Measurements from ENCODE around the gene MMEL1. TPM values are rescaled to one million over a fixed set of nuclear protein-coding genes. Genes with fewer than 3 reads are reported as not detected.

MMEL1 gene
- total and polyA plus RNA-seq, 4 experiments from 2014 or later = 0.67 to 8.1 (median 3.2) TPM

GRCh38 chr1:2606396-2606880 is 26.4 kb downstream of the MMEL1 start:
- Mint-ChIP-seq H3K9me3 (peaks cover 0 to 3% (median 0%) of the 10 kb centered on the region in 8 donors), H3K36me3 (no peaks in the 10 kb centered on the region), H3K4me1 (no peaks in the 10 kb centered on the region), H3K4me3 (no peak overlapping the region), H3K27me3 (peaks cover 0 to 2% of the 10 kb centered on the region in 2 donors), H3K27ac (no peak overlapping the region)
- no peaks in the 10 kb centered on the region for H3K9me3 ChIP-seq (ENCODE audit: control insufficient read depth in 1 of 2, low read length in 2 of 2)
- intact Hi-C loops (cut with micrococcal nuclease) = no loop called here
- DNase-seq = no peak
- no peaks in the 10 kb centered on the region for H3K27me3 ChIP-seq (ENCODE audit: insufficient read depth, low read length)
- H3K36me3 ChIP-seq (ENCODE audit: insufficient read depth, low read length) = no peaks in the 10 kb centered on the region
- POLR2A ChIA-PET (ENCODE audit: partially characterized antibody) = no interaction called here
- CTCF ChIA-PET (ENCODE audit: partially characterized antibody) = no interaction called here
- no peaks in the 10 kb centered on the region for H3K4me1 ChIP-seq (ENCODE audit: insufficient read depth, low read length)
- H3K27ac ChIP-seq (ENCODE audit: low read depth, low read length) = no peak overlapping the region
- H3K4me3 ChIP-seq (ENCODE audit: low read length in 2 of 2) = no peak overlapping the region

DNA sequence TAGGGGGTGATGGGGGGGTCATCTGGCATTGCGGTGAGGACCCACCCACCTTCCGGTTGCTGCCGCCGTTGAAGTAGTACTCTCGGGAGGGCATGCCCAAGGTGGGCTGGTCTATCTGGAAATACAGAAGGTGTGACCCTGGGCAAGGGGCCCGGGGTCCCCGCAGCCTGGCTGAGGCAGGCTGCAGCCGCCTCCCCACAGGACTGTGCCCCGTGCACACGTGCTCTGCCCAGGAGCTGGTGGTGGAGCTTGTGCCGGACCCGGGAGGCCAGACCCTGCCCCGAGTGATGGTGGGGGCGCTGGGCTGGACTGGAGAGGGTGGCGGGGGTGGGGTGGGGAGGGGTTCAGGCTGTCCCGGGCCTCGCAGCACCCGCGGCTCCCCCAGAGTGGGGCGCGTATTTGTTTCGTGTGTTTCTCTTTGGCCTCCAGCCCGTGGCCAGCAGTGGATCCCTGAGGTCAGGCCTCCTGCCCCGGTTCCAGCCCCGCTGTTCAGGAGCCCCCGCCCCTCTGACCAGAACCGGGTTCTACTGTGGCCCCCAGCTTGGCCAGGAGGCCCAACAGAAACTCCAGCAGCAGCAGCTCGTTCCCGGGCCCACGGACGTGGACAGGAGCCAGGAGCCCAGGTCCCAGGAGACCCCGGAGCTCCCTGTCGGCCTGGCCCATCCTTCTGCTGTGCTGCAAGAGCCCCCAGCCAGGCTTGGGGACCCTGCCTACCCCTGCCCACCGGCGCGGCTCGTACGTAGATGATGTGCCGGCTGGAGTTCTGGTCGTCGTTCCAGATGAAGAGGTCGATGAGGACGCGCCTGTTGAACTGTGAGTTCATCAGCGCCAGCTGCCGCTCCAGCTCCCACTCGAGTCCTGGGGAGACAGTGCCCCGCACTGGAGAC is 27.1 kb downstream of the MMEL1 start:
- CTCF ChIA-PET (ENCODE audit: partially characterized antibody) = no interaction called here

GRCh38 chr1:2604844-2605508 is 27.8 kb downstream of the MMEL1 start:
- Histone ChIP-seq H3K27me3 (ENCODE audit: insufficient read depth, low read length) (no peaks in the 10 kb centered on the region), H3K9me3 (ENCODE audit: control insufficient read depth in 1 of 2, low read length in 2 of 2) (no peaks in the 10 kb centered on the region), H3K4me3 (ENCODE audit: low read length in 2 of 2) (no peak overlapping the region), H3K27ac (ENCODE audit: low read depth, low read length) (no peak overlapping the region), H3K4me1 (ENCODE audit: insufficient read depth, low read length) (no peaks in the 10 kb centered on the region), H3K36me3 (ENCODE audit: insufficient read depth, low read length) (no peaks in the 10 kb centered on the region)
- Mint-ChIP-seq H3K4me3 (no peak overlapping the region), H3K27me3 (peaks cover 0 to 2% of the 10 kb centered on the region in 2 donors), H3K27ac (no peak overlapping the region), H3K4me1 (no peaks in the 10 kb centered on the region), H3K9me3 (peaks cover 0 to 5% (median 0%) of the 10 kb centered on the region in 8 donors), H3K36me3 (no peaks in the 10 kb centered on the region)
- CTCF ChIA-PET (ENCODE audit: partially characterized antibody) = no interaction called here
- POLR2A ChIA-PET (ENCODE audit: partially characterized antibody) = no interaction called here
- intact Hi-C loops (cut with micrococcal nuclease) = no loop called here
- no peak for DNase-seq

More for the DNA sequence above, 27.1 kb downstream of the MMEL1 start:
- no peak overlapping the region for H3K27ac ChIP-seq (ENCODE audit: low read depth, low read length)
- no peaks in the 10 kb centered on the region for H3K27me3 ChIP-seq (ENCODE audit: insufficient read depth, low read length)
- peaks cover 0 to 3% (median 0%) of the 10 kb centered on the region in 8 donors for H3K9me3 Mint-ChIP-seq
- H3K27ac Mint-ChIP-seq = no peak overlapping the region
- peaks cover 0 to 2% of the 10 kb centered on the region in 2 donors for H3K27me3 Mint-ChIP-seq
- no peaks in the 10 kb centered on the region for H3K36me3 ChIP-seq (ENCODE audit: insufficient read depth, low read length)
- H3K4me1 ChIP-seq (ENCODE audit: insufficient read depth, low read length) = no peaks in the 10 kb centered on the region
- no peak overlapping the region for H3K4me3 Mint-ChIP-seq
- H3K36me3 Mint-ChIP-seq = no peaks in the 10 kb centered on the region
- POLR2A ChIA-PET (ENCODE audit: partially characterized antibody) = no interaction called here
- no peak for DNase-seq
- H3K9me3 ChIP-seq (ENCODE audit: control insufficient read depth in 1 of 2, low read length in 2 of 2) = no peaks in the 10 kb centered on the region
- H3K4me1 Mint-ChIP-seq = no peaks in the 10 kb centered on the region
- intact Hi-C loops (cut with micrococcal nuclease) = no loop called here
- no peak overlapping the region for H3K4me3 ChIP-seq (ENCODE audit: low read length in 2 of 2)

DNA sequence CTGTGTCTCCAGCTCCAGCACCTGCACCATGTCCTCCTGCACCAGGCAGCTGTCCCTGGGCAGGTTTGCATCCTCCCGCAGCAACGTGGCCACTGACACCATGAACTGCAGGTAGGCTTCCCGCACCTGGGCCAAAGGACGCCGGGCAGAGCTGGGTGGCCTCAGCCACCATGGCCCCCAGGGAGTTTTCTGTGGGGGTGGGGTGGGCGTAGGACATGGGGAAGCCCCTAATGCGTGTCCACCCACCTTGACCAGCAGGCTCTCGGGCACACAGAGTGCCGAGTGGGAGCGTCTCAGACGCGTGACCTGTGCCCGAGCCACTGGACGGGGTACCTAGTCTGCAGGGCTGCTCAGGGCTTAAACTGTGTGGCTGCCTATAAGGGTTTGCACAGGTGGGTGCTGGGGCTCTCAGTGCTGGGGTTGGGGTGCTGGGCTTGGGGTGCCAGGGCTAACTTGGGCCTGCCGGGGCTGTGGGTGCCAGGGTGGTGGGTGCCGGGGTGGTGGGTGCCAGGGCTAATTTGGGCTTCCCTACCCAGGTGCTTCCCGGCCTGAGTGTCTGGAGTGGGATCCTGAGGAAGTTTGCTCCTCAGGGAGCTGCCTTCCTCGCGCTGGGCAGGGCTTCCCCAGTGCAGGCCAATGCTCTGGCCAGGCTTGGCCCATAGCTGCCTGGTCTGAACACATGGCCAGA is 28.5 kb downstream of the MMEL1 start:
- Histone ChIP-seq H3K9me3 (ENCODE audit: control insufficient read depth in 1 of 2, low read length in 2 of 2) (no peaks in the 10 kb centered on the region), H3K4me1 (ENCODE audit: insufficient read depth, low read length) (no peaks in the 10 kb centered on the region), H3K27me3 (ENCODE audit: insufficient read depth, low read length) (no peaks in the 10 kb centered on the region), H3K36me3 (ENCODE audit: insufficient read depth, low read length) (no peaks in the 10 kb centered on the region), H3K27ac (ENCODE audit: low read depth, low read length) (no peak overlapping the region), H3K4me3 (ENCODE audit: low read length in 2 of 2) (no peak overlapping the region)
- intact Hi-C loops (cut with micrococcal nuclease) = no loop called here
- H3K36me3 Mint-ChIP-seq = no peaks in the 10 kb centered on the region
- H3K4me3 Mint-ChIP-seq = no peak overlapping the region
- peaks cover 0 to 2% of the 10 kb centered on the region in 2 donors for H3K27me3 Mint-ChIP-seq
- DNase-seq = no peak
- H3K4me1 Mint-ChIP-seq = no peaks in the 10 kb centered on the region
- ChIA-PET CTCF (ENCODE audit: partially characterized antibody) (no interaction called here), POLR2A (ENCODE audit: partially characterized antibody) (no interaction called here)
- H3K9me3 Mint-ChIP-seq = peaks cover 0 to 5% (median 0%) of the 10 kb centered on the region in 8 donors
- no peak overlapping the region for H3K27ac Mint-ChIP-seq

GRCh38 chr1:2603521-2604155 is 29.2 kb downstream of the MMEL1 start:
- H3K4me3 ChIP-seq (ENCODE audit: low read length in 2 of 2) = no peak overlapping the region
- POLR2A ChIA-PET (ENCODE audit: partially characterized antibody) = no interaction called here
- no peaks in the 10 kb centered on the region for H3K27me3 ChIP-seq (ENCODE audit: insufficient read depth, low read length)
- Mint-ChIP-seq H3K4me3 (no peak overlapping the region), H3K27ac (no peak overlapping the region), H3K36me3 (no peaks in the 10 kb centered on the region), H3K9me3 (peaks cover 0 to 7% (median under 1%) of the 10 kb centered on the region in 8 donors), H3K4me1 (no peaks in the 10 kb centered on the region), H3K27me3 (peaks cover 0 to 2% of the 10 kb centered on the region in 2 donors)
- no peaks in the 10 kb centered on the region for H3K4me1 ChIP-seq (ENCODE audit: insufficient read depth, low read length)
- no peak overlapping the region for H3K27ac ChIP-seq (ENCODE audit: low read depth, low read length)
- no peaks in the 10 kb centered on the region for H3K9me3 ChIP-seq (ENCODE audit: control insufficient read depth in 1 of 2, low read length in 2 of 2)
- CTCF ChIA-PET (ENCODE audit: partially characterized antibody) = no interaction called here
- no peaks in the 10 kb centered on the region for H3K36me3 ChIP-seq (ENCODE audit: insufficient read depth, low read length)
- intact Hi-C loops (cut with micrococcal nuclease) = no loop called here
- DNase-seq = no peak

- Mint-ChIP-seq H3K9me3 (peaks cover 0 to 12% (median 2%) of the 10 kb centered on the region in 8 donors), H3K27me3 (peaks cover 0 to 2% of the 10 kb centered on the region in 2 donors), H3K4me1 (no peaks in the 10 kb centered on the region), H3K27ac (no peak overlapping the region), H3K36me3 (no peaks in the 10 kb centered on the region), H3K4me3 (no peak overlapping the region)
- Histone ChIP-seq H3K36me3 (ENCODE audit: insufficient read depth, low read length) (no peaks in the 10 kb centered on the region), H3K27me3 (ENCODE audit: insufficient read depth, low read length) (no peaks in the 10 kb centered on the region), H3K4me3 (ENCODE audit: low read length in 2 of 2) (no peak overlapping the region), H3K27ac (ENCODE audit: low read depth, low read length) (no peak overlapping the region), H3K9me3 (ENCODE audit: control insufficient read depth in 1 of 2, low read length in 2 of 2) (no peaks in the 10 kb centered on the region), H3K4me1 (ENCODE audit: insufficient read depth, low read length) (no peaks in the 10 kb centered on the region)
- DNase-seq = no peak
- intact Hi-C loops (cut with micrococcal nuclease) = no loop called here
- POLR2A ChIA-PET (ENCODE audit: partially characterized antibody) = no interaction called here
- CTCF ChIA-PET (ENCODE audit: partially characterized antibody) = no interaction called here
Observed at GRCh38 chr1:2602866-2603520, 29.8 kb downstream of the MMEL1 start.
